Kidney (tissue), 14 donors: Measurements from ENCODE around the gene LSMEM2. TPM values are rescaled to one million over a fixed set of nuclear protein-coding genes. Genes with fewer than 3 reads are reported as not detected.
"Not testable (repeated sequence)": the region's sequence is repeated elsewhere in the genome, so short reads cannot be mapped to it uniquely, and the experiment has no call there.

Experiments used
- DNase-seq, 5 donors: peaks; one replicate each; pipeline ENCODE4 v3.0.0-alpha.2; 2013 to 2020
- FAIRE-seq: peaks from 2 replicates; lab custom pipeline; 2012; peaks lifted over from hg19 to GRCh38; lab: Jason Lieb, UNC
- H3K27ac ChIP-seq, 2 donors: one replicate each; pipeline ENCODE4 v1.7.0; 2013; ENCODE audit warnings: low read depth in 2 of 2, low read length in 2 of 2, inconsistent platforms in 1 of 2
- H3K27me3 ChIP-seq: one replicate; pipeline ENCODE4 v1.7.1; 2013; ENCODE audit warnings: low read length, inconsistent platforms; ENCODE audit not compliant: control insufficient read depth, insufficient read depth
- H3K36me3 ChIP-seq, 3 donors: one replicate each; pipeline versions ENCODE4 v1.7.0 to v1.7.1; 2013; ENCODE audit warnings: low read length in 3 of 3, control low read depth in 1 of 3, inconsistent platforms in 1 of 3; ENCODE audit not compliant: insufficient read depth in 3 of 3, control insufficient read depth in 2 of 3
- H3K4me1 ChIP-seq, 3 donors: one replicate each; pipeline versions ENCODE4 v1.7.0 to v1.7.1; 2013; ENCODE audit warnings: low read length in 3 of 3, inconsistent platforms in 1 of 3, low read depth in 1 of 3; ENCODE audit not compliant: control insufficient read depth in 2 of 3, insufficient read depth in 2 of 3
- H3K4me3 ChIP-seq, 3 donors: one replicate each; pipeline versions ENCODE4 v1.7.0 to v1.8.1; 2013; ENCODE audit warnings: low read length in 3 of 3, control low read depth in 1 of 3, inconsistent platforms in 1 of 3
- H3K9ac ChIP-seq, 3 donors: one replicate each; pipeline versions ENCODE4 v1.7.0 to v1.7.1; 2013; ENCODE audit warnings: low read length in 3 of 3, control low read depth in 1 of 3, inconsistent platforms in 1 of 3
- H3K9me3 ChIP-seq, 3 donors: one replicate each; pipeline versions ENCODE4 v1.7.0 to v1.7.1; 2013; ENCODE audit warnings: low read length in 3 of 3, control low read depth in 1 of 3, inconsistent platforms in 1 of 3; ENCODE audit not compliant: control insufficient read depth in 2 of 3, insufficient read depth in 1 of 3
- CTCF ChIP-seq: IDR thresholded peaks from 3 replicates; pipeline ENCODE4 v1.5.1; 2012; ENCODE audit warnings: mild to moderate bottlenecking, moderate library complexity, borderline replicate concordance; ENCODE audit not compliant: insufficient read depth; ENCODE audit errors: extremely low read depth
- intact Hi-C: fragments of 100-400 bp; cut with DNase I; formaldehyde crosslinking; loops from one replicate; pipeline ENCODE4 v1.11.1; 2022
- polyA plus RNA-seq: library from polyadenylated mRNA; stranded (reverse); fragments of 350-450 nt; fragmentation: Illumina TruSeq; extraction: RNeasy Lipid Tissue Mini Kit (QIAGEN cat#74804); gene quantifications from one replicate; pipeline ENCODE4 v1.2.3, GENCODE V29; 2014; ENCODE audit warnings: low read depth, low replicate concordance; ENCODE audit not compliant: insufficient read depth
- total RNA-seq: library from RNA; stranded (reverse); fragmentation: NEBNext Ultra II Directional; extraction: Animal tissue kit (Norgen Biotek cat#: 25700); gene quantifications from one replicate; pipeline ENCODE4 v1.2.1, GENCODE V29; 2021
- donor health status: control.
- donor health status: control.
- donor health status: control.
- donor health status: control.
- donor health status: control.
- donor health status: DM: yes; HTN: yes; CAD: no.
- donor health status: Normal renal cell carcinoma (clear cell type).

The LSMEM2 gene
- total and polyA plus RNA-seq, 2 donors from 2014 or later = 0.22 to 0.62 TPM

- H3K36me3 ChIP-seq = no peaks in the 10 kb centered on the region
- DNase-seq = no peak
- no peaks in the 10 kb centered on the region for H3K9me3 ChIP-seq
- TF ChIP-seq CTCF = no peak
- no peak for FAIRE-seq
- H3K27me3 ChIP-seq = peaks cover 8% of the 10 kb centered on the region
- H3K4me3 ChIP-seq = peak overlapping the region in 2 of 3 donors; percentile 73 to 84
- intact Hi-C loops = loop anchor here (5.0 kb wide), 1 partner anchor 43 kb away; no protein-coding TSS in a partner anchor
- H3K27ac ChIP-seq = peak overlapping the region; percentile 91 to 94
- peaks cover 0 to 51% (median 36%) of the 10 kb centered on the region in 3 donors for H3K4me1 ChIP-seq
- peak overlapping the region in 1 of 3 donors; percentile 95 for H3K9ac ChIP-seq
These were observed 8.3 kb upstream of the LSMEM2 start for GRCh38 chr3:50270422-50271224.

GRCh38 chr3:50271314-50271936 lies 7.5 kb upstream of the LSMEM2 start:
- TF ChIP-seq CTCF = no peak
- no peaks in the 10 kb centered on the region for H3K9me3 ChIP-seq
- DNase-seq = no peak
- H3K9ac ChIP-seq = peak overlapping the region in 1 of 3 donors; percentile 95
- no peaks in the 10 kb centered on the region for H3K36me3 ChIP-seq
- FAIRE-seq = no peak
- H3K4me3 ChIP-seq = peak overlapping the region in 1 of 3 donors; percentile 84
- peaks cover 8% of the 10 kb centered on the region for H3K27me3 ChIP-seq
- H3K4me1 ChIP-seq = peaks cover 0 to 44% (median 28%) of the 10 kb centered on the region in 3 donors
- intact Hi-C loops = loop anchor here (5.0 kb wide), 1 partner anchor 44 kb away; no protein-coding TSS in a partner anchor
- H3K27ac ChIP-seq = peak overlapping the region; percentile 91 to 94

GRCh38 chr3:50272538-50272910 lies 6.4 kb upstream of the LSMEM2 start:
- peaks cover 0 to 39% (median 22%) of the 10 kb centered on the region in 3 donors for H3K4me1 ChIP-seq
- FAIRE-seq, H3K4me3 ChIP-seq, H3K27ac ChIP-seq, H3K27me3 ChIP-seq, H3K9ac ChIP-seq, H3K9me3 ChIP-seq, H3K36me3 ChIP-seq: not testable (repeated sequence)
- intact Hi-C loops = loop anchor here (5.0 kb wide), 1 partner anchor 45 kb away; no protein-coding TSS in a partner anchor
- peak in 2 of 5 donors; percentile 56 to 65 for DNase-seq
